Activated T-cell treated with anti-CD3 and anti-CD28 coated beads, Interleukin-2, amount 50 U/mL, for 72 hours (primary cell): ENCODE measurements around the gene GRIN1. TPM values are rescaled to one million over a fixed set of nuclear protein-coding genes. Genes with fewer than 3 reads are reported as not detected.

Source experiments
- ATAC-seq, 2 donors: fragments of 150-1000 bp; cut with Tn5 transposase; replicated peaks in 1 of 2; 2 replicates each; pipeline ENCODE4 v1.10.0; 2021; ENCODE audit warnings: moderate library complexity in 2 of 2, mild to moderate bottlenecking in 1 of 2
- DNase-seq, 2 donors: peaks; one replicate each; pipeline ENCODE4 v3.0.0; 2021 to 2022; ENCODE audit warnings: mixed read lengths in 1 of 2
- H3K27ac Mint-ChIP-seq: one replicate; pipeline ENCODE4 v1.8.0; 2022; ENCODE audit warnings: mild to moderate bottlenecking, moderate library complexity, mixed read lengths
- H3K27me3 Mint-ChIP-seq: one replicate; pipeline ENCODE4 v1.8.0; 2022; ENCODE audit warnings: low read depth, mixed read lengths
- H3K36me3 Mint-ChIP-seq, 2 donors: one replicate each; pipeline ENCODE4 v1.8.0; 2022; ENCODE audit warnings: mixed read lengths in 2 of 2, mild to moderate bottlenecking in 1 of 2; ENCODE audit not compliant: insufficient read depth in 2 of 2
- H3K4me1 Mint-ChIP-seq: one replicate; pipeline ENCODE4 v1.8.0; 2022; ENCODE audit warnings: low read depth, mixed read lengths
- H3K4me3 Mint-ChIP-seq, 2 donors: one replicate each; pipeline ENCODE4 v1.8.0; 2022; ENCODE audit warnings: mild to moderate bottlenecking in 2 of 2, mixed read lengths in 2 of 2, moderate library complexity in 2 of 2
- H3K9me3 Mint-ChIP-seq, 2 donors: one replicate each; pipeline ENCODE4 v1.8.0; 2022; ENCODE audit warnings: mixed read lengths in 2 of 2
- total RNA-seq, 2 donors: library from RNA; stranded (reverse); gene quantifications; one replicate each; pipeline ENCODE4 v1.2.3, GENCODE V29; 2022

The GRIN1 gene
- total RNA-seq, 2 donors from 2014 or later: 0.38 to 1.2 TPM

DNA sequence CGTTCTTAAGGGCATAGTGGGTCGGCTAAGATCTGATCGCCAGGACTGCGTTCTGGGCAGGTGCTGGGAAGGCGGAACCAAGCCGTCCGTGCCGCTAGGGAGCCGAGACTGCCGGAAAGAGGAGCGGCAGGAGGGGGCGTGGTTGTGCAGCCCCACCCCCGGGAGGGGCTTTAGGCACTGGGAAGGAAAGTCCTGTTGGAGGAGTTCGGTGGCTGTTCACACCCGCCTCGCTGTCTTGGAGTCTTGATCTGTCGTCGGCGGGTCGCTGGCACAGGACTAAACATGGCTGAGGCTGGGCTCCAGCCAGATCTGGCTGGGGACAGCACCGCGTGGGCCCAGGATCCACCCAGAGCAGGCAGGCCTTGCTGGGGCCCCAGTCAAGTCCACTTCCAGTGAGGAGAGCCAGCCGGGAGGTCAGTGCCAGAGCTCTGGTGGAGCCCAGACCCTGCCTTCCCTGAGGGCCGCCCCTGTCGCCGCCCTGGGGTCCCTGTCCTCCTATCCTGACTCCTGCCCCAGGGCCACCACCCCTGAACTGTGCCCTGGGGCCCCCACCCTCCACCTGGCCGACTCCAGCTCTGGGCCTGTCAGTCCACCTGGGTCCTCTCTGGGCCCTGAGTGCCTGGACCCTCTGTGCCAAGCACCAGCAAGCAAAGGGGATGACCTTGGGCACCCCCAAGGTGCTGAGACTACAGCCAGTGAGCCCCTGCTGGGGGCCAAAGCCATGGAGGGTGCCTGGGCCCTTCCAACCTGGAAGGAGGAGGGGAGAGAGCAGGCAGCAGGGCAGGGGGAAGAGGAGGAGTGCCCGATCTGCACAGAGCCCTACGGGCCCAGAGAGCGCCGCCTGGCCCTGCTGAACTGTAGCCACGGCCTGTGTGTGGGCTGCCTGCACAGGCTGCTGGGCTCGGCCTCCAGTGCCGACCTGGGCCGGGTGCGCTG lies 78.6 kb downstream of the GRIN1 start:
- no peak for ATAC-seq
- Mint-ChIP-seq H3K27me3 (no peaks in the 10 kb centered on the region), H3K4me1 (no peaks in the 10 kb centered on the region), H3K9me3 (no peaks in the 10 kb centered on the region), H3K27ac (no peak overlapping the region), H3K36me3 (peaks cover 0 to 2% of the 10 kb centered on the region in 2 donors), H3K4me3 (no peak overlapping the region)
- no peak for DNase-seq

DNA sequence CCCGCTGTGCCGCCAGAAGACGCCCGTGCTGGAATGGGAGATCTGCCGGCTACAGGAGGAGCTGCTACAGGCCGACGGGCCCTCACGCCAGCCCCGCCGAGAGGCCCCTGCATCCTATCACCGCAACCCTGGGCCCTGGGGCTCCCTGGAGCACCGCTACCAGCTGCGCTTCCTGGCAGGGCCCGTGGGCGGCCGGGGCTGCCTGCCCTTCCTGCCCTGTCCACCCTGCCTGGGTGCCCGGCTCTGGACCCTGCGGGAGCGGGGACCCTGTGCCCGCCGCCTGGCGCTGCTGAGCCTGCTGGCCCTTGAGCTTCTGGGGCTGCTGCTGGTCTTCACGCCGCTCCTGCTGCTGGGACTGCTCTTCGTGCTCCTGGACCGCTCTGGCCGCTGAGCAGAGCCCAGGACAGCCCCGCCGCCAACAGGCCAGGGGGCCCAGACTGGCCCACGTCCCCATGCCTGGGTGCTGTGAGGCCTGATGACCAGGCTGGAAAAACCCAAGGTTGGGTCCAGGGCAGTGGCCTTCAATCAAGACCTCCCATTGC lies 79.3 kb downstream of the GRIN1 start:
- no peak for ATAC-seq
- Mint-ChIP-seq H3K4me1 (peaks cover 5% of the 10 kb centered on the region), H3K9me3 (no peaks in the 10 kb centered on the region), H3K36me3 (peaks cover 0 to 2% of the 10 kb centered on the region in 2 donors), H3K27me3 (no peaks in the 10 kb centered on the region), H3K27ac (no peak overlapping the region), H3K4me3 (no peak overlapping the region)
- DNase-seq: no peak

Other genes starting within 250 kb of the GRIN1 start
- 10 to 100 TPM; 67.7 to 74.9 TPM for gene FBXW5, start 194.4 kb upstream of the GRIN1 start, total RNA-seq
- gene C8G, start 193.9 kb upstream of the GRIN1 start, total RNA-seq: 1 to 10 TPM; 2.6 to 3.4 TPM
- 1 to 10 TPM; 1.0 to 1.4 TPM for gene LCN12, start 186.9 kb upstream of the GRIN1 start, total RNA-seq
- gene PTGDS, start 161.7 kb upstream of the GRIN1 start, total RNA-seq: not detected
- gene LCNL1, start 156.2 kb upstream of the GRIN1 start, total RNA-seq: not detected
- 10 to 100 TPM; 51.8 to 56.9 TPM for gene PAXX, start 146.7 kb upstream of the GRIN1 start, total RNA-seq
- gene CLIC3, start 142.6 kb upstream of the GRIN1 start, total RNA-seq: under 1 TPM; 0.43 to 0.65 TPM
- 10 to 100 TPM; 23.9 to 27.5 TPM for gene ABCA2, start 110.9 kb upstream of the GRIN1 start, total RNA-seq
- 1 to 10 TPM; 1.6 to 1.8 TPM for gene FUT7, start 107.1 kb upstream of the GRIN1 start, total RNA-seq
- 10 to 100 TPM; 27.2 to 28.7 TPM for gene NPDC1, start 93.0 kb upstream of the GRIN1 start, total RNA-seq
- gene ENTPD2, start 85.1 kb upstream of the GRIN1 start, total RNA-seq: under 1 TPM; 0.28 to 0.48 TPM
- gene SAPCD2, start 68.6 kb upstream of the GRIN1 start, total RNA-seq: 1 to 10 TPM; 6.6 to 8.4 TPM
- gene UAP1L1, start 61.6 kb upstream of the GRIN1 start, total RNA-seq: 10 to 100 TPM; 13.6 to 14.3 TPM
- 10 to 100 TPM; 40.3 to 45.8 TPM for gene MAN1B1, start 52.2 kb upstream of the GRIN1 start, total RNA-seq
- gene DPP7, start 24.4 kb upstream of the GRIN1 start, total RNA-seq: 100 to 1,000 TPM; 155 to 158 TPM
- gene LRRC26, start 30.9 kb downstream of the GRIN1 start, total RNA-seq: not detected
- gene TMEM210, start 32.9 kb downstream of the GRIN1 start, total RNA-seq: under 1 TPM; 0.50 to 0.74 TPM
- gene ANAPC2, start 49.4 kb downstream of the GRIN1 start, total RNA-seq: 10 to 100 TPM; 56.9 to 63.5 TPM
- gene SSNA1, start 49.5 kb downstream of the GRIN1 start, total RNA-seq: 10 to 100 TPM; 64.1 to 84.5 TPM
- gene TPRN, start 61.6 kb downstream of the GRIN1 start, total RNA-seq: 10 to 100 TPM; 13.3 to 19.9 TPM
- gene TMEM203, start 66.5 kb downstream of the GRIN1 start, total RNA-seq: 10 to 100 TPM; 27.4 to 33.3 TPM
- gene NDOR1, start 66.5 kb downstream of the GRIN1 start, total RNA-seq: 10 to 100 TPM; 43.3 to 50.9 TPM
- gene RNF208, start 83.1 kb downstream of the GRIN1 start, total RNA-seq: 10 to 100 TPM in 1 of 2 donors, 1 to 10 TPM in 1; 6.6 to 10.3 TPM
- gene CYSRT1, start 86.0 kb downstream of the GRIN1 start, total RNA-seq: 1 to 10 TPM; 1.0 to 2.0 TPM
- under 1 TPM in 1 of 2 donors, not detected in 1; 0.14 TPM for gene RNF224, start 88.3 kb downstream of the GRIN1 start, total RNA-seq
- gene SLC34A3, start 91.7 kb downstream of the GRIN1 start, total RNA-seq: under 1 TPM; 0.12 to 0.14 TPM
- gene TUBB4B, start 102.1 kb downstream of the GRIN1 start, total RNA-seq: 100 to 1,000 TPM; 122 to 128 TPM
- gene STPG3, start 112.1 kb downstream of the GRIN1 start, total RNA-seq: under 1 TPM in 1 of 2 donors, not detected in 1; 0.63 TPM
- 10 to 100 TPM; 53.1 to 56.6 TPM for gene NELFB, start 116.2 kb downstream of the GRIN1 start, total RNA-seq
- 1 to 10 TPM; 4.3 to 8.3 TPM for gene TOR4A, start 138.6 kb downstream of the GRIN1 start, total RNA-seq
- gene NRARP, start 163.1 kb downstream of the GRIN1 start, total RNA-seq: 1 to 10 TPM; 1.6 to 2.0 TPM